Fibroblast of lung (primary cell): ENCODE results near the gene LRRC15. TPM values are rescaled to one million over a fixed set of nuclear protein-coding genes. Genes with fewer than 3 reads are reported as not detected.

Source experiments
- DNase-seq, 2 donors: peaks; one replicate each; pipeline versions ENCODE4 v3.0.0 to v3.0.0-alpha.2; 2010; ENCODE audit warnings: low read depth in 2 of 2
- H2AFZ ChIP-seq: 2 replicates; pipeline ENCODE4 v1.5.1; 2012; ENCODE audit warnings: low read length, control low read depth, inconsistent platforms
- H3K27ac ChIP-seq: 2 replicates; pipeline ENCODE4 v1.5.1; 2011; ENCODE audit warnings: low read length, control low read depth; ENCODE audit not compliant: insufficient read depth
- H3K27me3 ChIP-seq: 2 replicates; pipeline ENCODE4 v1.5.1; 2011; ENCODE audit warnings: mild to moderate bottlenecking, low read length; ENCODE audit not compliant: control insufficient read depth, insufficient read depth
- H3K36me3 ChIP-seq: 2 replicates; pipeline ENCODE4 v1.5.1; 2011; ENCODE audit warnings: low read length; ENCODE audit not compliant: control insufficient read depth, insufficient read depth
- H3K4me1 ChIP-seq: 2 replicates; pipeline ENCODE4 v1.5.1; 2011; ENCODE audit warnings: low read length; ENCODE audit not compliant: control insufficient read depth, insufficient read depth; ENCODE audit errors: extremely low read depth
- H3K4me2 ChIP-seq: 2 replicates; pipeline ENCODE4 v1.5.1; 2011; ENCODE audit warnings: low read length, control low read depth; ENCODE audit not compliant: insufficient read depth; ENCODE audit errors: extremely low read depth
- H3K4me3 ChIP-seq, 4 experiments: fragments of 200-600 bp in 1 of 4; sonication (generic) in 1 of 4; replicated peaks in 1 of 4; 2 replicates each; pipeline ENCODE4 v1.5.1; 2011 to 2016; ENCODE audit warnings: low read length in 4 of 4, low read depth in 3 of 4, mild to moderate bottlenecking in 3 of 4, control low read depth in 2 of 4, inconsistent platforms in 1 of 4, mixed read lengths in 1 of 4; ENCODE audit not compliant: insufficient read depth in 1 of 4; ENCODE audit errors: control extremely low read depth in 1 of 4
- H3K79me2 ChIP-seq: 2 replicates; pipeline ENCODE4 v1.5.1; 2012; ENCODE audit warnings: mild to moderate bottlenecking, low read length, inconsistent platforms; ENCODE audit not compliant: control insufficient read depth, insufficient read depth
- H3K9ac ChIP-seq: 2 replicates; pipeline ENCODE4 v1.5.1; 2011; ENCODE audit warnings: mild to moderate bottlenecking, low read length, control low read depth; ENCODE audit not compliant: insufficient read depth
- H3K9me3 ChIP-seq: 2 replicates; pipeline ENCODE4 v1.5.1; 2012; ENCODE audit warnings: low read depth, low read length; ENCODE audit not compliant: control insufficient read depth, insufficient read depth
- H4K20me1 ChIP-seq: 2 replicates; pipeline ENCODE4 v1.5.1; 2011; ENCODE audit warnings: low read length; ENCODE audit not compliant: control insufficient read depth, insufficient read depth; ENCODE audit errors: extremely low read depth
- EZH2 ChIP-seq: IDR thresholded peaks from 2 replicates; pipeline ENCODE4 v1.5.1; 2012; ENCODE audit warnings: low read length, control low read depth, mild to moderate bottlenecking; ENCODE audit errors: missing control alignments
- polyA plus RNA-seq, 2 donors: library from polyadenylated mRNA; depleted of rRNA in 1 of 2; stranded (reverse) in 1 of 2; unstranded in 1 of 2; fragments of >200 nt; gene quantifications; 2 replicates each; pipeline ENCODE4 v1.2.1, GENCODE V29; 2011 to 2012; ENCODE audit warnings: missing spikeins in 1 of 2
- total RNA-seq: library from RNA; depleted of rRNA; stranded (reverse); fragments of >200 nt; gene quantifications from 2 replicates; pipeline ENCODE4 v1.2.1, GENCODE V29; 2014
- TF ChIP-seq, protein P1 (sequence below), 2 donors: IDR thresholded peaks in 1 of 2; conservative IDR thresholded peaks in 1 of 2; 1 replicate in 1 of 2; 2 replicates in 1 of 2; pipeline ENCODE4 v1.5.1; 2011 to 2012; ENCODE audit warnings: low read length in 2 of 2, control low read depth in 1 of 2, inconsistent platforms in 1 of 2, low read depth in 1 of 2, mild to moderate bottlenecking in 1 of 2

Gene LRRC15
- total and polyA plus RNA-seq, 2 donors (not counting 1 experiment from before 2014, with no cell fraction given), result 0.58 to 2.3 TPM

DNA sequence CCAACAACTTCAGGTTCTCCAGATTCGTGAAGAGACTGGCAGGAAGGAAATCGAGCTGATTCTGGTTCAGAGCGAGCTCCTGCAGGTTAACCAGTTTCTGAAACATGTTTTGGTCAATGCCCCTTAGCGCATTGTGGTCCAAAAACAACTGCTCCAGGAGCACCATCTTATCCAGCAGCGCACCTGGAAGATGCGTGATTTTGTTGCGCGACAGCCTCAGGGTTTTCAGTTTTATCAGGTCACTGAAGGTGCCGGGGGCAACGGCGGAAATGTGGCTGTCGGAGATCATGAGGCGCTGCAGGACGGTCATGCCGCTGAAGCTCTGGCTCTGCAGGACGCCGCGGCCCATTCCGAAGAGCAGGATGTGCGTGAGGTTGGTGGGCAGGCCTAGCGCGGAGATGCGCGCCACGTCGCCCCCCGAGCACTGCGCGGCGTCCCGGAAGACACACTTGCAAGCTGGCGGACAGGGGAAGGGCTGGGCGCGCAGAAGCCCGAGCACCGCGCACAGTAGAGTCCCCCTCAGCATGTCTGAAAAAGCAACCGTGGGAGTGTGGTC lies 28.3 kb upstream of the LRRC15 start:
- H3K79me2 ChIP-seq, result no peaks in the 10 kb centered on the region
- TF ChIP-seq EZH2, result peak; percentile 56
- TF ChIP-seq, protein P1, sequence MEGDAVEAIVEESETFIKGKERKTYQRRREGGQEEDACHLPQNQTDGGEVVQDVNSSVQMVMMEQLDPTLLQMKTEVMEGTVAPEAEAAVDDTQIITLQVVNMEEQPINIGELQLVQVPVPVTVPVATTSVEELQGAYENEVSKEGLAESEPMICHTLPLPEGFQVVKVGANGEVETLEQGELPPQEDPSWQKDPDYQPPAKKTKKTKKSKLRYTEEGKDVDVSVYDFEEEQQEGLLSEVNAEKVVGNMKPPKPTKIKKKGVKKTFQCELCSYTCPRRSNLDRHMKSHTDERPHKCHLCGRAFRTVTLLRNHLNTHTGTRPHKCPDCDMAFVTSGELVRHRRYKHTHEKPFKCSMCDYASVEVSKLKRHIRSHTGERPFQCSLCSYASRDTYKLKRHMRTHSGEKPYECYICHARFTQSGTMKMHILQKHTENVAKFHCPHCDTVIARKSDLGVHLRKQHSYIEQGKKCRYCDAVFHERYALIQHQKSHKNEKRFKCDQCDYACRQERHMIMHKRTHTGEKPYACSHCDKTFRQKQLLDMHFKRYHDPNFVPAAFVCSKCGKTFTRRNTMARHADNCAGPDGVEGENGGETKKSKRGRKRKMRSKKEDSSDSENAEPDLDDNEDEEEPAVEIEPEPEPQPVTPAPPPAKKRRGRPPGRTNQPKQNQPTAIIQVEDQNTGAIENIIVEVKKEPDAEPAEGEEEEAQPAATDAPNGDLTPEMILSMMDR (conservative IDR thresholded peaks at IDR 0.05 in 1 of 2, IDR thresholded peaks at IDR 0.05 in 1 of 2; ENCODE audit: low read depth in 1 of 2, low read length in 2 of 2), result no peak
- H2AFZ ChIP-seq, result peak overlapping the region; percentile 59
- H3K4me2 ChIP-seq, result peak overlapping the region; percentile 63
- H3K27me3 ChIP-seq, result peaks cover 15% of the 10 kb centered on the region
- H3K9ac ChIP-seq, result no peak overlapping the region
- peak overlapping the region in 3 of 4 experiments; percentile 6 to 37 (median 22) for H3K4me3 ChIP-seq
- no peaks in the 10 kb centered on the region for H3K9me3 ChIP-seq
- peak; percentile 8 to 55 for DNase-seq
- H4K20me1 ChIP-seq, result no peaks in the 10 kb centered on the region
- peaks cover 4% of the 10 kb centered on the region for H3K4me1 ChIP-seq
- H3K36me3 ChIP-seq, result no peaks in the 10 kb centered on the region
- H3K27ac ChIP-seq, result no peak overlapping the region

DNA sequence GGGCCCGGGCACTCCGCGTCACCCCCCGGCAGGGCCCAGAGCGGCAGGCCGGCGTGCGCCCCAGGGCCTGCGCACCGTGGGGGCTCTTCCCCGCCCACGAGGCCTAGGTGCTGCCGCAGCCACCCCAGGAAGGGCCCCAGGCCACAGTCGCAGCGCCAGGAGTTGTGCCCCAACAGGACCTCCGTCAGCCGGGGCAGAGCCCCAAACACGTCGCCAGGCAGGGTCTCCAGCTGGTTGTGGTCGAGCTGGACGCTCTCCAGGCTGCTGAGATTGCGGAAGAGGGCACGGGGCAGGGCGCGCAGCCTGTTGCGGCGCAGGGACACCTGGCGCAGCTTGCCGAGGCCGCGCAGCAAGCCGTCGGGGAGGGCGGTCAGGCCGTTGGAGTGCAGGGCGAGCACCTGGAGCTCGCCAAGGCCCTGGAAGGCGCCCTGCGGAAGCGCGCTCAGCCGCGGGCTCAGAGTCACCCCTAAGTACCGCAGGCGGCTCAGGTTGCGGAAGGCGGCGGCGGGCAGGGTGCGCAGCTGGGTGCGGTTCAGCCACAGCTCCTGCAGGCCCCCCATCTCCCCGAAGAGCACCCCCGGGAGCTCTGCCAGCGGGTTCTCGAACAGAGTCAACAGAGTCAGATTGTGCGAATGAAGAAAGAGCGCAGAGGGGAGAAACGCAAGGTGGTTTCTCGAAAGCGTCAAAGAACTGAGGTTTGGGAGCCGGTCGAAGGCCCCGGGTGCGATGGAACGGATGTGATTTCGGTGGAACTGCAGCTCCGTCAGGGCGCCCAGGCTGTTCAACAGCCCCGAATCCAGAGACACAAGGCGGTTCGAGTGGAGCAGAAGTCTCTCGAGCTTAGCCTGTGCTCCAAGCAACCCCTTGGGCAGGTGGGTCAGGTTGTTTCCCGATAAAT lies 27.6 kb upstream of the LRRC15 start:
- TF ChIP-seq, protein P1 (conservative IDR thresholded peaks at IDR 0.05 in 1 of 2, IDR thresholded peaks at IDR 0.05 in 1 of 2; ENCODE audit: low read depth in 1 of 2, low read length in 2 of 2), result no peak
- TF ChIP-seq EZH2, result peak; percentile 70
- H3K27me3 ChIP-seq, result peaks cover 19% of the 10 kb centered on the region
- H3K9me3 ChIP-seq, result no peaks in the 10 kb centered on the region
- H3K4me1 ChIP-seq, result peaks cover 4% of the 10 kb centered on the region
- no peak overlapping the region for H2AFZ ChIP-seq
- H3K4me3 ChIP-seq, result no peak overlapping the region
- peak; percentile 30 to 51 for DNase-seq
- no peak overlapping the region for H3K27ac ChIP-seq
- H3K79me2 ChIP-seq, result no peaks in the 10 kb centered on the region
- no peaks in the 10 kb centered on the region for H3K36me3 ChIP-seq
- no peak overlapping the region for H3K9ac ChIP-seq
- H3K4me2 ChIP-seq, result peak overlapping the region; percentile 63
- no peaks in the 10 kb centered on the region for H4K20me1 ChIP-seq

GRCh38 chr3:194396539-194396858 lies 27.0 kb upstream of the LRRC15 start:
- Histone ChIP-seq H4K20me1 (no peaks in the 10 kb centered on the region), H3K79me2 (no peaks in the 10 kb centered on the region), H3K4me3 (no peak overlapping the region), H3K27me3 (peaks cover 19% of the 10 kb centered on the region), H3K9me3 (no peaks in the 10 kb centered on the region), H3K9ac (no peak overlapping the region), H3K36me3 (no peaks in the 10 kb centered on the region), H3K4me1 (peaks cover 4% of the 10 kb centered on the region), H3K27ac (no peak overlapping the region), H3K4me2 (peak overlapping the region; percentile 32), H2AFZ (peak overlapping the region; percentile 29)
- DNase-seq, result no peak
- TF ChIP-seq EZH2, result no peak
- TF ChIP-seq, protein P1 (conservative IDR thresholded peaks at IDR 0.05 in 1 of 2, IDR thresholded peaks at IDR 0.05 in 1 of 2; ENCODE audit: low read depth in 1 of 2, low read length in 2 of 2), result no peak
